Esophagus squamous epithelium (tissue), 4 donors: ENCODE data around the gene SESN3.

Experiments used
- POLR2A ChIP-seq, 4 donors: fragments of 450-650 bp; IDR thresholded peaks; one replicate each; pipeline ENCODE4 v1.6.1; 2017; ENCODE audit warnings: antibody characterized with exemption in 4 of 4, mild to moderate bottlenecking in 4 of 4, moderate library complexity in 3 of 4
- TF ChIP-seq, protein P1 (sequence below), 6 experiments: fragments of 450-650 bp in 4 of 6; fragments of 200-600 bp in 2 of 6; sonication (generic) in 2 of 6; IDR thresholded peaks; one replicate each; pipeline ENCODE4 v1.5.1; 2016 to 2019; ENCODE audit warnings: antibody characterized with exemption in 6 of 6, mild to moderate bottlenecking in 4 of 6, moderate library complexity in 4 of 6

DNA sequence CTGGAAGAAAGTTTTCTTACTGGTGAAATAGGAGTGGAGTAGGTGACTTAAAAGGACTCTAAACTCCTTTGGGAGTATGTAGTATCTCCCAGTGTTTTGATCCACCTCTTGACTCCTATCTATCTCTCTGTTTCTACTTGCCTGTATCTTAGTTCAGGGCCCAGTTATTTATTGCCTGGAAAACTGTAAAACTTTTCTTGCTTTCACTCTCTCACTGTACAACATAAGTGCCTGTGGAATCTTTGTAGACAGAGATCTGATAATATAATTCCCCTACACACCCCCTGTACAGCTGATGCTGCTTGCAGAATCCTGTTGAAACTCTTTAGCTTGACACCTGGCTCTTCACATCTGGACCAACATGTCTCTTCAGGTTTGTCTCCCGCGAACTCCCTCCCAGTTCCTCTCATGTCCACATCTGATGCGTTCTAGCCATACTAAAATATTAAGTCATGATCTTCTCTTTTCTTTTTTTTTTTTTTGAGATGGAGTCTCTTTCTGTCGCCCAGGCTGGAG is 26.5 kb upstream of the SESN3 start:
- TF ChIP-seq POLR2A (IDR thresholded peaks at IDR 0.05) = no peak
- TF ChIP-seq, protein P1, sequence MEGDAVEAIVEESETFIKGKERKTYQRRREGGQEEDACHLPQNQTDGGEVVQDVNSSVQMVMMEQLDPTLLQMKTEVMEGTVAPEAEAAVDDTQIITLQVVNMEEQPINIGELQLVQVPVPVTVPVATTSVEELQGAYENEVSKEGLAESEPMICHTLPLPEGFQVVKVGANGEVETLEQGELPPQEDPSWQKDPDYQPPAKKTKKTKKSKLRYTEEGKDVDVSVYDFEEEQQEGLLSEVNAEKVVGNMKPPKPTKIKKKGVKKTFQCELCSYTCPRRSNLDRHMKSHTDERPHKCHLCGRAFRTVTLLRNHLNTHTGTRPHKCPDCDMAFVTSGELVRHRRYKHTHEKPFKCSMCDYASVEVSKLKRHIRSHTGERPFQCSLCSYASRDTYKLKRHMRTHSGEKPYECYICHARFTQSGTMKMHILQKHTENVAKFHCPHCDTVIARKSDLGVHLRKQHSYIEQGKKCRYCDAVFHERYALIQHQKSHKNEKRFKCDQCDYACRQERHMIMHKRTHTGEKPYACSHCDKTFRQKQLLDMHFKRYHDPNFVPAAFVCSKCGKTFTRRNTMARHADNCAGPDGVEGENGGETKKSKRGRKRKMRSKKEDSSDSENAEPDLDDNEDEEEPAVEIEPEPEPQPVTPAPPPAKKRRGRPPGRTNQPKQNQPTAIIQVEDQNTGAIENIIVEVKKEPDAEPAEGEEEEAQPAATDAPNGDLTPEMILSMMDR (IDR thresholded peaks at IDR 0.05) = no peak
